Endothelial cell of umbilical vein (primary cell): ENCODE data around the gene CRTAP.

Experiments
- CTCF ChIP-seq, 2 donors: IDR thresholded peaks; 1 replicate in 1 of 2; 2 replicates in 1 of 2; pipeline ENCODE4 v1.5.1; 2011; ENCODE audit warnings: low read length in 2 of 2, mild to moderate bottlenecking in 2 of 2, moderate library complexity in 2 of 2, control low read depth in 1 of 2, inconsistent platforms in 1 of 2, low read depth in 1 of 2; ENCODE audit not compliant: insufficient read depth in 1 of 2; ENCODE audit errors: extremely low read depth in 1 of 2
- EZH2 ChIP-seq: IDR thresholded peaks from 2 replicates; pipeline ENCODE4 v1.6.1; 2012; ENCODE audit warnings: borderline replicate concordance, low read depth, mild to moderate bottlenecking, moderate library complexity, low read length, inconsistent platforms; ENCODE audit not compliant: severe bottlenecking
- JUN ChIP-seq: IDR thresholded peaks from 2 replicates; pipeline ENCODE4 v1.6.1; 2011; ENCODE audit warnings: borderline replicate concordance, low read depth; ENCODE audit not compliant: insufficient read length, insufficient read depth
- POLR2A ChIP-seq: IDR thresholded peaks from 2 replicates; pipeline ENCODE4 v1.6.1; 2012; ENCODE audit warnings: low read depth, mild to moderate bottlenecking, control low read depth, low read length
- POLR2AphosphoS5 ChIP-seq: IDR thresholded peaks from 2 replicates; pipeline ENCODE4 v1.6.1; 2012; ENCODE audit warnings: low read depth, mild to moderate bottlenecking, control low read depth, low read length, moderate library complexity; ENCODE audit not compliant: insufficient read depth
- TF ChIP-seq, protein P1 (sequence below): IDR thresholded peaks from 2 replicates; pipeline ENCODE4 v1.6.1; 2011; ENCODE audit not compliant: insufficient read depth, insufficient read length

DNA sequence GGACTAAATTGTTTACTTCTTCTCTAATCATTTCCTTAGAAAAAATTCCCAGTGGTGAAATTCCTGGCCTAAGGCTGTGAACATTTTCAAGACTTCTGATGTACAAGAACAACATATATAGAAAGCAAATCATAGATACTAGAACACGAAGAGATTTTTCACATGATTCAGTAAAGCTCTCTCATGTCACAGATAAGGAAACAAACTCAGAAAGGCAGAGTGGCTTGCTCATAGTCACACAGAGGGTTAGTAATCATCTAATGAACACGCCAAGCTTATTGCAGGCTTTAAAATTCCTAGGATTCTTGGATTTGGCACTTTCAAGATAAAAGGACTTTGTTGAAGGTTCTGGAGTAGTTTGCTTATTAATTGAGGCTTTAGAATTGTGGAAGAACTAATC lies 26.2 kb downstream of the CRTAP start:
- TF ChIP-seq, protein P1, sequence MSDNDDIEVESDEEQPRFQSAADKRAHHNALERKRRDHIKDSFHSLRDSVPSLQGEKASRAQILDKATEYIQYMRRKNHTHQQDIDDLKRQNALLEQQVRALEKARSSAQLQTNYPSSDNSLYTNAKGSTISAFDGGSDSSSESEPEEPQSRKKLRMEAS = no peak
- TF ChIP-seq CTCF (IDR thresholded peaks at IDR 0.05; ENCODE audit: extremely low read depth in 1 of 2, insufficient read depth in 1 of 2, low read depth in 1 of 2, low read length in 2 of 2) (no peak), POLR2AphosphoS5 (no peak), EZH2 (no peak), JUN (no peak), POLR2A (no peak)
